ENCODE data around the gene TM4SF18. TPM values are rescaled to one million over a fixed set of nuclear protein-coding genes. Genes with fewer than 3 reads are reported as not detected.

TM4SF18 gene
- total and polyA plus RNA-seq, 2 experiments from 2014 or later = 1.5 to 1.7 TPM

Other genes starting within 250 kb of the TM4SF18 start
- gene HLTF, start 247.1 kb downstream of the TM4SF18 start, total RNA-seq = 21.5 and 29.4 TPM in 2 replicates
- gene HLTF, start 247.1 kb downstream of the TM4SF18 start, polyA plus RNA-seq = 14.9 and 15.9 TPM in 2 replicates
- gene HPS3, start 204.0 kb downstream of the TM4SF18 start, total RNA-seq = 17.6 and 24.2 TPM in 2 replicates
- gene HPS3, start 204.0 kb downstream of the TM4SF18 start, polyA plus RNA-seq = 14.1 and 14.2 TPM in 2 replicates
- gene CP, start 111.8 kb downstream of the TM4SF18 start, total RNA-seq = 22.3 and 26.4 TPM in 2 replicates
- gene CP, start 111.8 kb downstream of the TM4SF18 start, polyA plus RNA-seq = 6.5 and 12.5 TPM in 2 replicates
- 164 and 166 TPM in 2 replicates for gene TM4SF1, start 44.0 kb upstream of the TM4SF18 start, total RNA-seq
- gene TM4SF1, start 44.0 kb upstream of the TM4SF18 start, polyA plus RNA-seq = 179 and 194 TPM in 2 replicates
- gene TM4SF4, start 141.1 kb upstream of the TM4SF18 start, total RNA-seq = 763 and 899 TPM in 2 replicates
- 366 and 434 TPM in 2 replicates for gene TM4SF4, start 141.1 kb upstream of the TM4SF18 start, polyA plus RNA-seq

Measured in hepatocyte (in vitro differentiated cells).